Stimulated activated naive B cell treated with anti-CD40 and anti-IgM and Interleukin-4, amounts not matched to agents 10 μg/mL and 1 μg/mL and 100 μg/mL, for 72 hours (primary cell): ENCODE results near the gene MT1B.

Experiments
- ATAC-seq, 2 donors: fragments of 150-1000 bp; cut with Tn5 transposase; replicated peaks; 2 replicates each; pipeline ENCODE4 v1.10.0; 2021; ENCODE audit warnings: moderate library complexity in 1 of 2
- DNase-seq: peaks from one replicate; pipeline ENCODE4 v3.0.0; 2021
- H3K27ac Mint-ChIP-seq: one replicate; pipeline ENCODE4 v1.8.0; 2022; ENCODE audit warnings: mild to moderate bottlenecking, mixed read lengths
- H3K27me3 Mint-ChIP-seq, 2 donors: one replicate each; pipeline ENCODE4 v1.8.0; 2022; ENCODE audit warnings: mixed read lengths in 2 of 2
- H3K36me3 Mint-ChIP-seq, 2 donors: one replicate each; pipeline ENCODE4 v1.8.0; 2022; ENCODE audit warnings: mixed read lengths in 2 of 2, mild to moderate bottlenecking in 1 of 2
- H3K4me1 Mint-ChIP-seq, 2 donors: one replicate each; pipeline ENCODE4 v1.8.0; 2022; ENCODE audit warnings: mixed read lengths in 2 of 2, mild to moderate bottlenecking in 1 of 2
- H3K4me3 Mint-ChIP-seq, 2 donors: one replicate each; pipeline ENCODE4 v1.8.0; 2022; ENCODE audit warnings: mild to moderate bottlenecking in 2 of 2, mixed read lengths in 2 of 2, moderate library complexity in 1 of 2
- H3K9me3 Mint-ChIP-seq, 2 donors: one replicate each; pipeline ENCODE4 v1.8.0; 2022; ENCODE audit warnings: mixed read lengths in 2 of 2, mild to moderate bottlenecking in 1 of 2

The MT1B gene

DNA sequence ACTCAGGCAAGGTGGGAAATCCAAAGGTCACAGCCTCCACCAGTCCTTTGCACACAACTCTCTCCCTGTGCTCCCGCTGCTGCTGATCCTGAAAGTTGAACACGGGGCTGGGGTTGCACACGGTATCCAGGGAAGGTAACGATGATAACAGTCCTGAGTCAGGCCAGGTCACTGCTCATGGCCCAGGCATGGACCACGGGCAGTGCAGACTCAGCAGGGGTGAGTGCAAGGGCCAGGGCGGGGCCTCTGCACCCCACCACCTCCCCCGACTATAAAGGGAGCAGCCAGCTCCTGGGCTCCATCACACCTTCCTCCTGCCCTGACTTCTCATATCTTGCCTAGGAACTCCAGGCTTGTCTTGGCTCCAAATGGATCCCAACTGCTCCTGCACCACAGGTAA lies at the start of gene MT1B:
Gene MT1B (plus strand): TSS at position 301 of the 400 bp plus-strand sequence. CDS start 68 bp downstream, at position 369.
- no peaks in the 10 kb centered on the region for H3K36me3 Mint-ChIP-seq
- H3K27me3 Mint-ChIP-seq, result peaks cover 28 to 43% of the 10 kb centered on the region in 2 donors
- no peak within 1 kb of the TSS for H3K4me3 Mint-ChIP-seq
- ATAC-seq (no peak), DNase-seq (no peak)
- no peaks in the 10 kb centered on the region for H3K9me3 Mint-ChIP-seq
- H3K27ac Mint-ChIP-seq, result no peak within 1 kb of the TSS
- H3K4me1 Mint-ChIP-seq, result peaks cover 0 to 2% of the 10 kb centered on the region in 2 donors

DNA sequence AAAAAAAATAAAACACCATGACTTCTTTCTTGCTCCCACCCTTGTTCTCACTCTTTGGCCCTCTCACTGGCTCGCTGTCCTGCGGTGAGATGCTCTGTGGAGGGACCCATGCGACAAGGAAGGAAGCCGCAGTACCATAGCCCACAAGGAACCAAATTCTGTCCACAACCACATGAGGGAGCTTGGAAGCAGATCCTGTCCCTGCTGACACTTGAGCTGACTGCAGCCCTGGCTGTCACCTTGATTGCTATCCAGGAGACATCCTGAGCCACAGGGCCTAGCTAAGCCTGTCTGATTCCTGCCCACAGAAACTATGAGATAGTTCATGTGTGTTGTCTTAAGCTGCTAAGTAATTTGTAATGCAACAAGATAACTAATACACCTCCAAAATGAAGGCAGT lies 48.1 kb upstream of the MT1B start:
- Mint-ChIP-seq H3K4me3 (no peak overlapping the region), H3K27ac (no peak overlapping the region), H3K36me3 (no peaks in the 10 kb centered on the region)

DNA sequence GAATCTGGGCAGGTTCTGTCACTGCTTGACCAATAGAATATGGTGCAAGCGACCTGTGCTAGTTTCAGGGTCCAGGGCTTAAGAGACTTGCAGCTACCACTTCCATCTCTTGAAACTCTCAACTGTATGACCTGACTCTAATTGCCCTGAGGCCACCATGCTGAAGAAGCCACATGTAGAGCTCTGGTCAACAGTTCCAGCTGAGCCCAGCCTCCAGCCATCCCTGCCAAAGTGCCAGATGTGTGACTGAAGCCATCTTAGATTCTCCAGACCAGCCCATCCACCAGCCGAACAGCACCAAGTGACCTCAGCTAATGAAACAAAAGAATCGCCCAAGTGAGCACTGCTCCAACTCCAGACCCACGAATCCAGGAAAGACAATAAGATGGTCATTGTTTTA lies 46.7 kb upstream of the MT1B start:
- H3K4me3 Mint-ChIP-seq, result no peak overlapping the region
- no peak for DNase-seq

More for the DNA sequence above, 48.1 kb upstream of the MT1B start:
- ATAC-seq, result no peak
- Mint-ChIP-seq H3K27me3 (peaks cover 14 to 20% of the 10 kb centered on the region in 2 donors), H3K4me1 (peaks cover 8 to 26% of the 10 kb centered on the region in 2 donors), H3K9me3 (no peaks in the 10 kb centered on the region)
- DNase-seq, result no peak

DNA sequence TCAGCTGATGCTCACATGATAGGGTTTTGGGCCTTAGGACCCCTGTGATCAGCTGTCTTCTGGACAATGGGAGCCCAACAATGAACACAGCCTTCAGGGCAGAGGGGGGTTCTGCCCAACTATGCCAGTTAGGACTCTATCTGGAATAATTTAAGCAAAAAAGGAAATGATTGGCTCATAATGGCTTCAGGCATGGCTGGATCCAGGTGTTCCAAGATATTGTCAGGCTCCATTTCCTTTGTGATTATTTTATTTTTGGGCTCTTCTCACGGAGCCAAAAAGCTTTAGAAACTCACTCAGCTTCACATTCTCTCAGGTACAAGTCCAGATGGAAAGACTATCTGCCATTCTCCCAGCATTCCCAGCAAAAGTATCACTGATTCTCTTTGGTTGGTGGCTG lies 46.2 kb upstream of the MT1B start:
- Mint-ChIP-seq H3K4me3 (no peak overlapping the region), H3K36me3 (no peaks in the 10 kb centered on the region), H3K4me1 (peaks cover 21 to 40% of the 10 kb centered on the region in 2 donors)

More for the DNA sequence above, 46.7 kb upstream of the MT1B start:
- peaks cover 17 to 39% of the 10 kb centered on the region in 2 donors for H3K4me1 Mint-ChIP-seq
- no peaks in the 10 kb centered on the region for H3K36me3 Mint-ChIP-seq
- no peaks in the 10 kb centered on the region for H3K9me3 Mint-ChIP-seq
- peaks cover 14 to 20% of the 10 kb centered on the region in 2 donors for H3K27me3 Mint-ChIP-seq
- ATAC-seq, result no peak
- H3K27ac Mint-ChIP-seq, result no peak overlapping the region

GRCh38 chr16:56606071-56606475 lies 45.6 kb upstream of the MT1B start:
- Mint-ChIP-seq H3K9me3 (no peaks in the 10 kb centered on the region), H3K4me1 (peaks cover 24 to 44% of the 10 kb centered on the region in 2 donors), H3K27ac (no peak overlapping the region), H3K27me3 (peaks cover 3 to 10% of the 10 kb centered on the region in 2 donors), H3K36me3 (no peaks in the 10 kb centered on the region), H3K4me3 (no peak overlapping the region)
- ATAC-seq (no peak), DNase-seq (no peak)

More for the DNA sequence above, 46.2 kb upstream of the MT1B start:
- no peak for ATAC-seq
- H3K9me3 Mint-ChIP-seq, result no peaks in the 10 kb centered on the region
- peaks cover 9 to 16% of the 10 kb centered on the region in 2 donors for H3K27me3 Mint-ChIP-seq
- DNase-seq, result no peak
- no peak overlapping the region for H3K27ac Mint-ChIP-seq

DNA sequence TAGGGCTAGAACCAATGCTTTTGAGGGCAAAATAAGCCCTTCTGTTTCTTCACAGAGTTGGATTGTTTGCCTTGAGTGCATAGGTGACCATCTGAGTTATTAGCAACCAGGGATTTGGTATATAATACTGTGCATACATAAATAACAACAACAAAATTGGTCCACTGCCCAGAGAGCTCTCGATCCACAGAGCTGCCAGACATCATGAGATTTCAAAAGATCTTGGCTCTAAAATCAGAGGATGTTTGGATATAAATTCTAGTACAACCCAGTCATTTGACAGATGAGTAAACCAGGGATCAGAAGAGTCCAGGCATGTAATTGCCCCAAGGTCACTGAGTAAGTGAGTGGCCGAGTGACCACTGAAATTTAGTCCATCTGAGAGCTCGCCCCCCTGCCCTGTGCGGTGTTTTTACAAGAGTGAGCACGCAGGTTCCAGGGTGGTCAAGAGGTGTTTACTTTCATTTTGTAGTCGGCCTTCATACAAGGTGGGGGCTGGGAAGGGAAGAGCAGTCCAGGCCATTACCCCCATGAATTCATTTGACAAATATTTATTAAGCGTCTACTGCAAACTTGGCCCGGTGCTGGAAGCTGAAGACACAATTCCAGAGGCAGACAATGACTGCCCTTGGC lies 45.1 kb upstream of the MT1B start:
- DNase-seq (no peak), ATAC-seq (no peak)
- H3K4me3 Mint-ChIP-seq, result no peak overlapping the region
- H3K36me3 Mint-ChIP-seq, result no peaks in the 10 kb centered on the region
- no peaks in the 10 kb centered on the region for H3K9me3 Mint-ChIP-seq
- peaks cover 28 to 48% of the 10 kb centered on the region in 2 donors for H3K4me1 Mint-ChIP-seq
- no peak overlapping the region for H3K27ac Mint-ChIP-seq
- peaks cover 0 to 6% of the 10 kb centered on the region in 2 donors for H3K27me3 Mint-ChIP-seq

DNA sequence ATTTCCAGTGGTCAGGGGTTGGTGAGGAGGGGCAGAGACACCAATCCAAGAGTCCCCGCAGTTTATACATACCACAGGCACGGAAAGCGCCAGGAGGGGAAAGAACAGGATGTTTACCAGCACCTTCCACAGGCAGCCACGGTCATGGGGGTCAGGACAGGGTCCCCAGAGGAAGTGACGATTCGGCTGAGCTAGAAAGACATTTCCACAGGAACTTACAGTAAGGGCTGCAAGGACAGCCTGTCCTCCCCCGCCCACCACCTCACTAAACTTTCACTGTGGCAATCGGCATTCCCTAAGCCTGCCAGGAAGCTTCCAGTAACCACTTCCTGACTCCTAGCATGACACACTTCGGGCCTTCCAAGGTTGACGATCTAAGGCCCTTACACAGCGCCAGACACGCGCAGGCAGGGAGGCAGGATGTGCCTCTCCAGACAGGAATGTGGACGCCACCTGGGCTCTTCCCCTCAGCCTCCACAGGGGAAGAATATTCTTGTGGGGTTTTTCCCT lies 44.5 kb upstream of the MT1B start:
- Mint-ChIP-seq H3K4me3 (no peak overlapping the region), H3K9me3 (no peaks in the 10 kb centered on the region), H3K27me3 (peaks cover 0 to under 1% of the 10 kb centered on the region in 2 donors), H3K27ac (no peak overlapping the region), H3K4me1 (peaks cover 28 to 48% of the 10 kb centered on the region in 2 donors), H3K36me3 (no peaks in the 10 kb centered on the region)
- ATAC-seq (no peak), DNase-seq (no peak)

- ATAC-seq, result no peak
- Mint-ChIP-seq H3K27ac (peak overlapping the region; percentile 70), H3K27me3 (no peaks in the 10 kb centered on the region)
Measured at GRCh38 chr16:56607675-56608042, 44.0 kb upstream of the MT1B start.

GRCh38 chr16:56608043-56608875 lies 43.4 kb upstream of the MT1B start, which contains the start of gene MT2A:
MT2A (plus strand) TSS chr16:56608584; CDS start chr16:56608656, 72 bp downstream.
- Mint-ChIP-seq H3K36me3 (no peaks in the 10 kb centered on the region), H3K4me3 (peak within 1 kb of the TSS; percentile 85 to 90), H3K4me1 (peaks cover 28 to 48% of the 10 kb centered on the region in 2 donors), H3K27me3 (no peaks in the 10 kb centered on the region), H3K9me3 (no peaks in the 10 kb centered on the region), H3K27ac (peak within 1 kb of the TSS; percentile 70)
- ATAC-seq, result peak; percentile 93 to 94
- peak; percentile 82 for DNase-seq

More at GRCh38 chr16:56607675-56608042, 44.0 kb upstream of the MT1B start:
- no peaks in the 10 kb centered on the region for H3K36me3 Mint-ChIP-seq
- peaks cover 28 to 48% of the 10 kb centered on the region in 2 donors for H3K4me1 Mint-ChIP-seq
- H3K4me3 Mint-ChIP-seq, result peak overlapping the region; percentile 54 to 90
- no peak for DNase-seq
- no peaks in the 10 kb centered on the region for H3K9me3 Mint-ChIP-seq

GRCh38 chr16:56608876-56609462 lies 42.7 kb upstream of the MT1B start:
- Mint-ChIP-seq H3K36me3 (no peaks in the 10 kb centered on the region), H3K4me3 (peak overlapping the region; percentile 85 to 90), H3K27ac (peak overlapping the region; percentile 62), H3K27me3 (no peaks in the 10 kb centered on the region), H3K9me3 (no peaks in the 10 kb centered on the region), H3K4me1 (peaks cover 28 to 48% of the 10 kb centered on the region in 2 donors)
- DNase-seq, result no peak
- ATAC-seq, result no peak

DNA sequence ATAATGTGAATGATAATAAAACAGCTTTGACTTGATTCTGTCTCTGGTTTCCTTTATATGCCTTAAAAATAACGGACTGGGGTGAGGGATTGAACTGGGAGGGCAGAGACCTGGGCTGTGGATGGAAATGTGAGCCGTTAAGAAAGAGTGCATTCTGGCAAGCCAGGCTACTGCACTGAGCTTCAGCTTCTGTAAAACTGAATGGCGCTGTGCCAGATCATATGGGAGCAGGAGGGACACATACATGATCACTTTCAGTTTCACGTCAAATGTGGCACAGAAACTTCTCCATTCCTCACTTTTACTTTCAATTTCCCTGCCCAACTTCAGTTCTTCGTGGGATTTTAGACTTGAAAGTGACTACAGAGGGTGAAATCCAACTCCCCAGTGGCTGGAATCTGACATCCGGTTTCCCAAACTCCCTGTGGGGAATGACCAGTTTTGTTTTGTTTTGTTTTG lies 42.2 kb upstream of the MT1B start:
- Mint-ChIP-seq H3K27ac (peak overlapping the region; percentile 62), H3K9me3 (no peaks in the 10 kb centered on the region), H3K27me3 (no peaks in the 10 kb centered on the region), H3K4me1 (peaks cover 28 to 48% of the 10 kb centered on the region in 2 donors), H3K36me3 (no peaks in the 10 kb centered on the region), H3K4me3 (peak overlapping the region; percentile 85 to 90)
- peak; percentile 72 to 73 for ATAC-seq
- peak; percentile 68 for DNase-seq

- Mint-ChIP-seq H3K4me1 (peaks cover 28 to 48% of the 10 kb centered on the region in 2 donors), H3K27me3 (no peaks in the 10 kb centered on the region), H3K4me3 (peak overlapping the region; percentile 85 to 90), H3K27ac (peak overlapping the region; percentile 82), H3K36me3 (no peaks in the 10 kb centered on the region), H3K9me3 (no peaks in the 10 kb centered on the region)
- DNase-seq, result no peak
- ATAC-seq, result peak; percentile 22 to 23
Measured at GRCh38 chr16:56610017-56610608, 41.6 kb upstream of the MT1B start.

DNA sequence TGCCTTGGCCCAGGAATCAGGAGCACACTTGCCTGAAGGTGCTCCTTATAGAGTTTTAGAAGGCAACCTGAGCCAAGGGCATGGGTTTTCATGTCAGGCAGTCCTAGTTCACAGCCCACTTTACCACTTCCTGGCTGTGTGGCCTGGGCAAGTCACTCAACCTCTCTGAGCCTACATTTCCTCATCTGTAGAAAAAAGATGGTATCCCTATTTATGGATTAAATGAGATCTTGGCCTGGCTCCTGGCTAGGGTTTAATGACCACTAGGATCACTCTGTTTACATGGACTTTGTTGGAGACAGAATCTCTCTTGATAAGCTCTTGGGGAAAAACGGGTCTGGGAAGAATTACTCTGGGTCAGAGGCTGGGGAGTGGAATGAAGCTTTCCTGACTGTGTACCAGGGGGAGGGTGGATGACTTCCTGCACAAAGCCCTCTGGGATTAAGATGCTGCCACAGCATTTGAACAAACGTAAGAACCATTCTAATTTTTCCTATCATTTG lies 41.0 kb upstream of the MT1B start:
- ATAC-seq (no peak), DNase-seq (no peak)
- H3K27me3 Mint-ChIP-seq, result peaks cover 0 to 2% of the 10 kb centered on the region in 2 donors
- no peaks in the 10 kb centered on the region for H3K9me3 Mint-ChIP-seq
- peak overlapping the region; percentile 23 to 39 for H3K4me3 Mint-ChIP-seq
- H3K4me1 Mint-ChIP-seq, result peaks cover 28 to 48% of the 10 kb centered on the region in 2 donors
- H3K27ac Mint-ChIP-seq, result peak overlapping the region; percentile 82
- no peaks in the 10 kb centered on the region for H3K36me3 Mint-ChIP-seq
